Endothelial cell of umbilical vein (primary cell): ENCODE measurements around the gene MSH3. TPM values are rescaled to one million over a fixed set of nuclear protein-coding genes. Genes with fewer than 3 reads are reported as not detected.

Experiments used
- BruUV-seq: library from RNA; stranded (reverse); fragments of 400-500 nt; replicated peaks from 2 replicates; lab custom pipeline; 2021; lab: Mats Ljungman, UMichigan
- CTCF ChIA-PET: fragments of 300-600, 350-600 bp; sonication (Branson Sonifier 250); formaldehyde crosslinking; loops from one replicate; lab custom pipeline; 2021; ENCODE audit warnings: antibody characterized with exemption, inconsistent platforms; lab: Charles Lee
- POLR2A ChIA-PET: fragments of 300-600, 350-600 bp; sonication (Branson Sonifier 250); formaldehyde crosslinking; loops from one replicate; lab custom pipeline; 2021; ENCODE audit warnings: antibody characterized with exemption, inconsistent platforms; lab: Charles Lee
- DNase-seq: peaks from one replicate; pipeline ENCODE4 v3.0.0-alpha.2; 2011; ENCODE audit warnings: low read depth, low spot score
- FAIRE-seq: peaks from 2 replicates; lab custom pipeline; 2011; peaks lifted over from hg19 to GRCh38; lab: Jason Lieb, UNC
- H2AFZ ChIP-seq: 2 replicates; pipeline ENCODE4 v1.6.0; 2012; ENCODE audit warnings: low read depth, low read length, control low read depth, inconsistent platforms
- H3K27ac ChIP-seq: 2 replicates; pipeline ENCODE4 v1.5.1; 2011; ENCODE audit warnings: low read depth, mild to moderate bottlenecking, control low read depth, low read length, moderate library complexity; ENCODE audit not compliant: insufficient read depth
- H3K27me3 ChIP-seq, 2 experiments: 2 replicates each; pipeline versions ENCODE4 v1.6.0 to v1.6.1; 2011; ENCODE audit warnings: low read length in 2 of 2, mixed read lengths in 1 of 2; ENCODE audit not compliant: control insufficient read depth in 2 of 2, insufficient read depth in 2 of 2
- H3K36me3 ChIP-seq, 2 experiments: 2 replicates in 1 of 2; 3 replicates in 1 of 2; pipeline ENCODE4 v1.5.1; 2011; ENCODE audit warnings: low read length in 2 of 2, mild to moderate bottlenecking in 1 of 2, moderate library complexity in 1 of 2; ENCODE audit not compliant: control insufficient read depth in 2 of 2, insufficient read depth in 2 of 2; ENCODE audit errors: extremely low read depth in 1 of 2
- H3K4me1 ChIP-seq: 3 replicates; pipeline ENCODE4 v1.5.1; 2011; ENCODE audit warnings: mild to moderate bottlenecking, low read length; ENCODE audit not compliant: control insufficient read depth, insufficient read depth; ENCODE audit errors: extremely low read depth
- H3K4me2 ChIP-seq: 2 replicates; pipeline ENCODE4 v1.6.1; 2011; ENCODE audit warnings: low read length, control low read depth, mixed read lengths; ENCODE audit not compliant: insufficient read depth
- H3K4me3 ChIP-seq, 3 experiments: fragments of 200-600 bp in 1 of 3; sonication (generic), shearing (Covaris generic) in 1 of 3; replicated peaks in 1 of 3; 2 replicates each; pipeline ENCODE4 v1.5.1; 2011 to 2016; ENCODE audit warnings: control low read depth in 3 of 3, low read length in 3 of 3, mild to moderate bottlenecking in 2 of 3, inconsistent platforms in 1 of 3, low read depth in 1 of 3, moderate library complexity in 1 of 3; ENCODE audit not compliant: insufficient read depth in 1 of 3
- H3K79me2 ChIP-seq: 2 replicates; pipeline ENCODE4 v1.6.0; 2012; ENCODE audit warnings: low read length, inconsistent platforms; ENCODE audit not compliant: control insufficient read depth, insufficient read depth
- H3K9ac ChIP-seq: replicated peaks from 2 replicates; pipeline ENCODE3; 2011; ENCODE audit warnings: low read length, control low read depth; ENCODE audit not compliant: insufficient read depth; ENCODE audit errors: extremely low read depth
- H3K9me1 ChIP-seq: replicated peaks from 3 replicates; pipeline ENCODE4 v1.6.0; 2011; ENCODE audit warnings: mild to moderate bottlenecking, low read length; ENCODE audit not compliant: control insufficient read depth, insufficient read depth; ENCODE audit errors: extremely low read depth
- H3K9me3 ChIP-seq: replicated peaks from 2 replicates; pipeline ENCODE4 v1.5.1; 2012; ENCODE audit warnings: low read length, inconsistent platforms; ENCODE audit not compliant: control insufficient read depth, insufficient read depth
- H4K20me1 ChIP-seq: replicated peaks from 2 replicates; pipeline ENCODE3; 2011; ENCODE audit warnings: mild to moderate bottlenecking, low read length; ENCODE audit not compliant: control insufficient read depth, insufficient read depth; ENCODE audit errors: extremely low read depth
- EZH2 ChIP-seq: IDR thresholded peaks from 2 replicates; pipeline ENCODE4 v1.6.1; 2012; ENCODE audit warnings: borderline replicate concordance, low read depth, mild to moderate bottlenecking, moderate library complexity, low read length, inconsistent platforms; ENCODE audit not compliant: severe bottlenecking
- FOS ChIP-seq: IDR thresholded peaks from 2 replicates; pipeline ENCODE4 v1.6.1; 2011; ENCODE audit warnings: mild to moderate bottlenecking, low read length, moderate library complexity, borderline replicate concordance; ENCODE audit not compliant: insufficient read depth
- GATA2 ChIP-seq: IDR thresholded peaks from 2 replicates; pipeline ENCODE4 v1.7.0; 2011; ENCODE audit warnings: low read depth, mild to moderate bottlenecking, moderate library complexity, mixed read lengths, low read length; ENCODE audit not compliant: insufficient read length, insufficient read depth
- JUN ChIP-seq: IDR thresholded peaks from 2 replicates; pipeline ENCODE4 v1.6.1; 2011; ENCODE audit warnings: borderline replicate concordance, low read depth; ENCODE audit not compliant: insufficient read length, insufficient read depth
- MYC ChIP-seq: IDR thresholded peaks from one replicate; pipeline ENCODE4 v1.6.1; 2011; ENCODE audit warnings: mild to moderate bottlenecking, low read depth, low read length
- POLR2A ChIP-seq: IDR thresholded peaks from 2 replicates; pipeline ENCODE4 v1.6.1; 2012; ENCODE audit warnings: low read depth, mild to moderate bottlenecking, control low read depth, low read length
- POLR2AphosphoS5 ChIP-seq: IDR thresholded peaks from 2 replicates; pipeline ENCODE4 v1.6.1; 2012; ENCODE audit warnings: low read depth, mild to moderate bottlenecking, control low read depth, low read length, moderate library complexity; ENCODE audit not compliant: insufficient read depth
- dilution Hi-C: fragments of 300-500 bp; cut with MboI; formaldehyde crosslinking; loops from one replicate; pipeline ENCODE4 v1.15.0; 2019; ENCODE audit warnings: low sequenced_read_pairs; ENCODE audit not compliant: extremely low pct_ligation_motif_present
- intact Hi-C: fragments of 100-400 bp; cut with micrococcal nuclease; formaldehyde crosslinking; loops from one replicate; pipeline ENCODE4 v1.10.0; 2022
- polyA plus RNA-seq, 4 experiments: library from polyadenylated mRNA; depleted of rRNA in 3 of 4; stranded (reverse) in 3 of 4; unstranded in 1 of 4; fragments of >200 nt; gene quantifications; 2 replicates each; pipeline versions ENCODE4 v1.2.1 to v1.2.3, GENCODE V29; 2011 to 2012; ENCODE audit warnings: missing spikeins in 1 of 4
- total RNA-seq: library from RNA; stranded (reverse); gene quantifications from 2 replicates; pipeline ENCODE4 v1.2.3, GENCODE V29; 2021
- TF ChIP-seq, protein P1 (sequence below), 2 donors: IDR thresholded peaks; 1 replicate in 1 of 2; 2 replicates in 1 of 2; pipeline ENCODE4 v1.5.1; 2011; ENCODE audit warnings: low read length in 2 of 2, mild to moderate bottlenecking in 2 of 2, moderate library complexity in 2 of 2, control low read depth in 1 of 2, inconsistent platforms in 1 of 2, low read depth in 1 of 2; ENCODE audit not compliant: insufficient read depth in 1 of 2; ENCODE audit errors: extremely low read depth in 1 of 2
- TF ChIP-seq, protein P2 (sequence below): IDR thresholded peaks from 2 replicates; pipeline ENCODE4 v1.6.1; 2011; ENCODE audit not compliant: insufficient read depth, insufficient read length

Gene MSH3
- total and polyA plus RNA-seq, 2 donors (not counting 3 experiments of a cell fraction or from before 2014, with no cell fraction given) = 2.0 to 13.0 TPM

DNA sequence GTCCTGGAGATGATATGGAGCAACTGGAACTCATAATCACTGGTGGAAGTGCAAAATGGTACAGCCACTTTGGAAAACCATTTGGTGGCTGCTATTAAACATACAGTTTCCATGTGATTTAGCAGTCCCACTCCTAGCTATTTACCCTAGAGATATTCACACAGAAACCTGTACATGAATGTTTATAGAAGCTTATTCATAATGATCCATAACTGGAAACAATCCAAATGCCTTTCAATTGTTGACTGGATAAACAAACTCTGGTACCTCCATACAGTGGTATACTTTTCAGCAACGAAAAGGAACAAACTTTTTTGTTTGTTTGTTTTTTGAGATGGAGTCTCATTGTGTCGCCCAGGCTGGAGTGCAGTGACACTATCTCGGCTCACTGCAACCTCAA is 258.0 kb downstream of the MSH3 start:
- H3K9me1 ChIP-seq = no peaks in the 10 kb centered on the region
- FAIRE-seq (peak; percentile 26), DNase-seq (no peak)
- ChIA-PET POLR2A (no interaction called here), CTCF (no interaction called here)
- H3K27ac ChIP-seq = no peak overlapping the region
- no peaks in the 10 kb centered on the region for H3K36me3 ChIP-seq
- no peaks in the 10 kb centered on the region for H4K20me1 ChIP-seq
- H3K9me3 ChIP-seq = no peaks in the 10 kb centered on the region
- TF ChIP-seq JUN (no peak), FOS (no peak)
- H3K27me3 ChIP-seq = no peaks in the 10 kb centered on the region
- intact Hi-C loops = no loop called here
- H3K4me2 ChIP-seq = no peak overlapping the region
- no peak overlapping the region for H2AFZ ChIP-seq
- H3K9ac ChIP-seq = no peak overlapping the region
- dilution Hi-C loops = no loop called here
- H3K4me1 ChIP-seq = no peaks in the 10 kb centered on the region
- H3K79me2 ChIP-seq = no peaks in the 10 kb centered on the region
- BruUV-seq = no TSS peak
- no peak overlapping the region for H3K4me3 ChIP-seq

DNA sequence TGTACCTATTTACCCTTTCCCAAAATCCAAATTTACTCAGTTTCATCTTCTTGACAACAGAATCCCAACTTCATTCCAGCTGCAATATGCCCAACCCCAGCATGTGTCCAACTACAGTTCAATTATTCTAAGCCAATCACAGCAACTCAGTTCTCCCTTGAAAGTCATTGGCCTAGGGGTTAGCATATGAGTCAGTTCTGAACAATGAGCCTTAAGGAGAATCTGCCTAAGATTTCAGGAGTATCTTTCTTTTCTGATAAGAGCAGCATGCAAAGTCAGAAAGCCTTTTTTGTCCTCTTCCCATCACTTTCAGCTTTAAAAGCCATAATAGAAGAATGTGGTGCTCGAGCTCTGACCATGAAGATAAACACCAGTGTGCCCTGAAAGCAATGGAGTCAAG is 261.3 kb downstream of the MSH3 start:
- TF ChIP-seq MYC (no peak), JUN (no peak), POLR2A (no peak), EZH2 (no peak), FOS (no peak), POLR2AphosphoS5 (no peak), GATA2 (no peak)
- TF ChIP-seq, protein P1, sequence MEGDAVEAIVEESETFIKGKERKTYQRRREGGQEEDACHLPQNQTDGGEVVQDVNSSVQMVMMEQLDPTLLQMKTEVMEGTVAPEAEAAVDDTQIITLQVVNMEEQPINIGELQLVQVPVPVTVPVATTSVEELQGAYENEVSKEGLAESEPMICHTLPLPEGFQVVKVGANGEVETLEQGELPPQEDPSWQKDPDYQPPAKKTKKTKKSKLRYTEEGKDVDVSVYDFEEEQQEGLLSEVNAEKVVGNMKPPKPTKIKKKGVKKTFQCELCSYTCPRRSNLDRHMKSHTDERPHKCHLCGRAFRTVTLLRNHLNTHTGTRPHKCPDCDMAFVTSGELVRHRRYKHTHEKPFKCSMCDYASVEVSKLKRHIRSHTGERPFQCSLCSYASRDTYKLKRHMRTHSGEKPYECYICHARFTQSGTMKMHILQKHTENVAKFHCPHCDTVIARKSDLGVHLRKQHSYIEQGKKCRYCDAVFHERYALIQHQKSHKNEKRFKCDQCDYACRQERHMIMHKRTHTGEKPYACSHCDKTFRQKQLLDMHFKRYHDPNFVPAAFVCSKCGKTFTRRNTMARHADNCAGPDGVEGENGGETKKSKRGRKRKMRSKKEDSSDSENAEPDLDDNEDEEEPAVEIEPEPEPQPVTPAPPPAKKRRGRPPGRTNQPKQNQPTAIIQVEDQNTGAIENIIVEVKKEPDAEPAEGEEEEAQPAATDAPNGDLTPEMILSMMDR (IDR thresholded peaks at IDR 0.05; ENCODE audit: extremely low read depth in 1 of 2, insufficient read depth in 1 of 2, low read depth in 1 of 2, low read length in 2 of 2) = no peak
- TF ChIP-seq, protein P2, sequence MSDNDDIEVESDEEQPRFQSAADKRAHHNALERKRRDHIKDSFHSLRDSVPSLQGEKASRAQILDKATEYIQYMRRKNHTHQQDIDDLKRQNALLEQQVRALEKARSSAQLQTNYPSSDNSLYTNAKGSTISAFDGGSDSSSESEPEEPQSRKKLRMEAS = no peak
- H3K27ac ChIP-seq = no peak overlapping the region
- no peaks in the 10 kb centered on the region for H3K36me3 ChIP-seq
- no peaks in the 10 kb centered on the region for H3K27me3 ChIP-seq
- H3K79me2 ChIP-seq = no peaks in the 10 kb centered on the region
- H3K9ac ChIP-seq = no peak overlapping the region
- H4K20me1 ChIP-seq = no peaks in the 10 kb centered on the region
- CTCF ChIA-PET = interaction anchor here (1.2 kb wide), 1 partner anchor 114 kb away, joined by 3 read pairs; no protein-coding TSS in a partner anchor
- POLR2A ChIA-PET = no interaction called here
- H3K4me1 ChIP-seq = no peaks in the 10 kb centered on the region
- DNase-seq = no peak
- no peak overlapping the region for H3K4me3 ChIP-seq
- no peak overlapping the region for H3K4me2 ChIP-seq
- intact Hi-C loops = no loop called here
- no TSS peak for BruUV-seq
- no peaks in the 10 kb centered on the region for H3K9me1 ChIP-seq
- no peak overlapping the region for H2AFZ ChIP-seq
- no peak for FAIRE-seq
- H3K9me3 ChIP-seq = no peaks in the 10 kb centered on the region
- dilution Hi-C loops = no loop called here
